Measurements from ENCODE around the gene SLC5A3.
A peak's percentile ranks its signal among the peaks of the same experiment; 100 is the strongest.

Gene SLC5A3

DNA sequence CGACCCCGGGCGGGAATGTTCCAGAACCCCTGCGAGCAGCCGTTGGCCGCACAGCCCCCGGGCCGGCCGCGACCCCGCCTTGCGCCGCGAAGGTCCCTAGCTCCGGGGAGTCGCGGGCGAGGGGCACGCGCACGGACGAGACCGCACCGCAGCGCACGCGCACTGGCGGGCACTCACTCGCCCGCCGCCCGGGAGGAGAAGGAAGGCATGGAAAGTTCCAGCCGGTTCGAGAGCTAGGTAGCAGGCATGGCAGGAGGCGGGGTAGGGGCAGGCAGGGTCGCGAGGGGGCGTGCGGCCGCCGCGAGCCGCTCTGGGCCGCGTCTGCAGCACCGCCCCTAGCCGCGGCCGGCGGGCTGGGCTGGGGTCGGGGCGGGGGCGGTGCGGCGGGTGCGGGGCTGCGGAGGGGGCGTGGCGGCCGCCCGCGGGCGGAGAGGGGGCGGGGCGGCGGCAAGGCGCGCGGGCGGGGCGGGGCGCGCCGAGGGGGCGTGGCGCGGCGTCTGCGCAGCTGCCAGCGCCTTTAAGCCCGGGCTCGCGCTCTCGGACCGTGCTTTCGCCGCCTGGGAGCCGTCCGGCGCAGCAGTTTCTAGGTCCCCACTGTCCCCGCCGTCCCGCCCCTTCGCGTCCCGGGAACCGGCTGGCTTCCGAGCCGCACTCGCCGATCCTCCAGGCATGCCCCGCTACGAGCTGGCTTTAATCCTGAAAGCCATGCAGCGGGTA, at the start of gene SLC5A3, which contains the start of gene MRPS6:
Gene SLC5A3 (plus strand): TSS at position 547 of the 717 bp plus-strand sequence. CDS start 21,621 bp downstream, outside the sequence.
Gene MRPS6 (plus strand): TSS at position 547 of the 717 bp plus-strand sequence. CDS start 123 bp downstream, at position 670.
- peak; percentile 72 to 78 for DNase-seq

DNA sequence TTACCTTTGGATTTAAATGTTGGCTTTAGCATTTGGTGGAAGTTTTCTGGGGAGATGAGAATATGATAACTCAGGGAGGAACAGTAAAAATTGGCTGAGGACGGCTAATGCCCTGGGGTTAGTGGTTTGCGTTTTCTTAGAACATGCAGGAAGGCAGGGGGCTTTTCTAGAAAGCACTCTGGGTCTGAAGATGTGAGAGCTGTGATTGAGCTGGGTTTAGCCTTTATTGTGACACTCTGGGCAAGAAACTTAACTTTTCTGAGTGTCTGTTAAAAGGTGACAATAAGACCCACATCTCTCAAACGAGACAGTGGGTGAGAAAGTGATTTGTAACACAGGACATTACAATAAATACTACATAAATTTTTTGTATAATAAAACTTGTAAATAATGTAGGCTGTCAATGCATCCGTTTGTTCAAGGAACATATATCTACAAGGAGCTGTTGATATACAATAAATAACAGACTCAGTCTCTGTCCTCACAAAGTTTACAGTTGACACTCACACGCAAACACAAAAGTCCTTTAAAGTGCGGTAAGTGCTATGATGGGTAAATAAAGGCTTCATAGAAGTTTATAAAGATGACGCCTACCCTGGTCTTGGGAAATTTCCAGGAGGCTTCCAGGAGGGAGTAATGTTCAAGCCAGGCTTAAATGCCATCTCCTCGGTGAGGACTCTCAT, 49.5 kb upstream of the SLC5A3 start:
- no peak for DNase-seq

DNA sequence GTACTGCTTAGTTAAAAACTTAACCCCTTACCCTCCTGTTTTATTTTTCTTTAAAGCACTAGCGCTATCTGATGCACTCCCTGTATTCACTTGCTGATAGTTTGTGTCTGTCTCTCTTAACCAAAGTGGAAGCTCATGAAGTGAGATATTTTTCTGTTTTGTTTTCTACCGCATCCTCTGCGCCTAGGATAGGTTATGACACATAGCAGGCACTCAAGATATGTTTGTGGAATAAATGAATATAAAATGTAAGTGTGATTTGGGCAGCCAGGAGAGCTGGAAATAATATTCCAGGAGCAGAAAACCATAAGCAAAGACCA, 49.0 kb upstream of the SLC5A3 start:
- no peak for DNase-seq

DNA sequence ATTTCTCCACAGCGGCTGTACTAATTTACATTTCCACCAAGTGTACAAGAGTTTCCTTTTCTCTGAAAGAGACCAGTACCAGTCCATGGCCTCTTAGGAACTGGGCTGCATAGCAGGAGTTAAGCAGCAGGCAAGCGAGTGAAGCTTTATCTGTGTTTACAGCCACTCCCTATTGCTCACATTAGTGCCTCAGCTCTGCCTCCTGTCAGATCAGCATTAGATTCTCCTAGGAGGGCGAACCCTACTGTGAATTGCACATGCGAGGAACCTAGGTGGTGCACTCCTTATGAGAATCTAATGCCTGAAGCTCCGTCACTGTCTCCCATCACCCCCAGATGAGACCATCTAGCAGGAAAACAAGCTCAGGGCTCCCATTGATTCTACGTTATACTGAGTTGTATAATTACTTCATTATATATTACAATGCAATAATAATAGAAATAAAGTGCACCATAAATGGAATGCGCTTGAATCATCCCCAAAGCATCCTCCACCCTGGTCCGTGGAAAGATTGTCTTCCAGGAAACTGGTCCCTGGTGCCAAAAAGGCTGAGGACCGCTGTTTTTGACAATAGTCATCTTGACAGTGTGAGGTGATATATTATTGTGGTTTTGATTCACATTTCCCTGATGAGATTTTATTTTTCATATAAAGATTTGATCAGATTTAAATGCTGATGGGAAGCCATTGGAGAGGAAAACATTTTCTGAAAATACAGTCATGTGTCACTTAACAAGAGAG, 45.5 kb upstream of the SLC5A3 start:
- DNase-seq, result no peak

DNA sequence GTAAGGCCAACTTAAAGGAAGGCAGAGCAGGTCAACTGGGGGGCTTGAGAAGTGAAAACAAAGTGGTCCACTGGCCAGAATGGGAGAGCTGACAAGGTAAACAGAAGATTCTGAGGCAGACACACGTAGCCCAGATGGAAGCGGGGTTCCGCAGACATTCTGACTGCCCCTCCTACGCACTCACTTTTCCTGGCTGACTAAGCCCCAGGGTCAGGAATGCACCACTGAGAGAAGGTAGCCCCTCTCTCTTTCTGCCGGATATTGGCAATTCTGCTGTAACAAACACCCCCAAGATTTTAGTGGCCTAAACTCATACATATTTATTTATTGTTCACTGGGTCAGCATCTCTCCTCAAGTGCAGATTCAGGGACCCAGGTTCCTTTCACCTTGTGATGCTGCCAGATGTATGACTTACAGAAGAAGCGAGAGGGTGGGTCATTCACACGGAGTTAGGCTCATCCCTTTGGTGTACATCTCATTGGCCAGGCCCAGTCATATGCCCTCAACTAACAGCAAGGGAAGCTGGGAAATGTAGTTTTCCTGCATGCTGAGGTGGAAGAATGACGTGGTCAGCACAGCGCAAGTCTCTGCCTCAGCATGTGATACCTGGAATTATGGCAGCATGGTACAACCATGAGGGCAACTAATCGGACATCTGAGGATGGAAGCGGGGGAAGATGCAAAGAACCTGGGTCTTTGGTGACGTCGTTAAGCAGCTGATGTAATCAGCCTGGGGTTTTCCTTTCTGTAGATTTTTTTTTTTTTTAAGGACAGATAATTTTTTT, 43.4 kb upstream of the SLC5A3 start:
- peak; percentile 7 to 42 for DNase-seq

DNA sequence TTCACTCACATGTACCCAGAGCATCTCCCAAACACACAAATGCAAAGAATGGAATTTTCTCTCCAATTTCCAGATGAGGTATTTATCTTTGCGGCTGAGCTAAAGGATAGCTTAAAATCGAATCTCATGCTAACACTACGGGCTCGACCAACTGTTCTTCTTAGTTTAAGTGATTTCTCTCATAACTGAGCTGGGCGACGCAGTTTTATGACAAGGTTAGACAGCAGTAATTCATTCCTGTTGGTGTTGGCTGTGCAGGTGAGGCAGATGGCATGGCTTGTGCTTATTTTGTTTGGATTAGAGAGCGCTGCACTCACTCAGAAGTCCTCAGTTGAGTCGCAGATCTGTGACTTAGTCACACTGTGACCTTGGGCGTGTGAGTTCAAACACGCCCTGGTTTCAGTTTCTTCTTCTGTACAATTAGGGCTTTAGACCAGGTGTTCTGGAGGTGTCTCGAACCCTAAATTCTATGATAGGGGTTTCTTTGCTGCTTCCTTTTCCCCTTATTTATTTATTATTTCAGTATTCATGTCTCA, 41.5 kb upstream of the SLC5A3 start:
- DNase-seq, result no peak

DNA sequence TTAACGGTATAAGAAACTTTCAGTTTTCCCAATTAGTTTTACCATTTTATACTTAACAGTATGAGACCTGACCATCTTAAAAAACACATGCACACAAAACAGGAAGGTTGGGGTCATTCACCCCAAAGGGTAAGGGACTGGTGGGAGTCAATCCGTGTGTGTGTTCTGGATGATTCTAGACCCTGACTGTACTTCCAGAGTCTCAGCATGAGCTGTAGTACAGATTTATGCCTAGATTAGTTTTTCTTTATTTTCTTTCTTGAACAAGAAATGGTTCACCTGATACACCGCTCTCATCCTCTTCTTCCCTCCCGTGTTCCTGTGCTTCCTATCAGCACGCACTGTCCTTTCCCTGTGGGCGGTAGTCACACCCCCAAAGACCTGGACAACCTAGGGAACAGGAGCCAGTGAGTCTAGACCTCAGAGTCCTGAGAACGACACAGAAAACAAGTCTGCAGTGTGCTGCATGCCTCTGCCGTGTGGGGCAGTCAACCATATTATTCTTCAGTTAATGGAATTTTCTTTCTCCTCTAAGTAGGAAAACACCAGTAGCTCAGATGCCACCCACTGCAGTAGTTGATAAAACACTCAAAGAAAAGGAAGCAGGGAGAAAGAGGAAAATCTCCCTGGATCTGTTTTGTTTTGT, 38.9 kb upstream of the SLC5A3 start:
- no peak for DNase-seq

DNA sequence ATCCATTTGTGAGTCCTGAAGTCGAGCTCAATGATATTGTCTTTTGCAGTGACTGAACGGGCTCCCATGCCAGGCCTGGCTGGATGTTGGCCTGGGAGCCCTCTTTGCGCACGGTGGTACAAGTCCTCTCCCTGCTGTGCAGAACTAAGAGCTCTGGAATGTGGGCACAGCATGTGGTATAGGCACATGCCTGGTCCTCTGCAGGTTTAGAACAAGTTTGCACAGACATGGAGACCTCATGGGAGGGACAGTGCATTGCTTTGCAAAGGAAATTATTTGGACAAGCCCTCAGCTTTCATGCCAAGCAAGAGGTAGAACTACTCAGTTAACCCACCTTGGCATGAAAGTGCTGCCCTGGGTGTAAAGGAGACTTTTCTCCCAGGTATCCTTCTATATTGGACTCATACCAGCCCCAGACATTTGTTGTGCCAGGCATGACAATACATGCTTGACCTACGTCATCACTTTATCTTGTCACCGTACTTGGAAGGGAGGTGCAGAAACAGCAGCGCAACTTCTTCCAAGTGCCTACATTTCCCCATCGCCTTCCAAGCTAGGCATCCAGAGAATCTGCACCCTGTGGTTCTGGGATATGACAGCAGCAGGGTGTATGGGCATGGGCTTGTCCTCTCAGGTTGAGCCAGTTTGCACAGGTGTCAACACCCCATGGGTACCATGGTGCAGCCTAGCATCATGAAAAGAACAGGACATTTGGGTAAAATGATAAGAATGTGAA, 37.6 kb upstream of the SLC5A3 start:
- DNase-seq, result no peak

DNA sequence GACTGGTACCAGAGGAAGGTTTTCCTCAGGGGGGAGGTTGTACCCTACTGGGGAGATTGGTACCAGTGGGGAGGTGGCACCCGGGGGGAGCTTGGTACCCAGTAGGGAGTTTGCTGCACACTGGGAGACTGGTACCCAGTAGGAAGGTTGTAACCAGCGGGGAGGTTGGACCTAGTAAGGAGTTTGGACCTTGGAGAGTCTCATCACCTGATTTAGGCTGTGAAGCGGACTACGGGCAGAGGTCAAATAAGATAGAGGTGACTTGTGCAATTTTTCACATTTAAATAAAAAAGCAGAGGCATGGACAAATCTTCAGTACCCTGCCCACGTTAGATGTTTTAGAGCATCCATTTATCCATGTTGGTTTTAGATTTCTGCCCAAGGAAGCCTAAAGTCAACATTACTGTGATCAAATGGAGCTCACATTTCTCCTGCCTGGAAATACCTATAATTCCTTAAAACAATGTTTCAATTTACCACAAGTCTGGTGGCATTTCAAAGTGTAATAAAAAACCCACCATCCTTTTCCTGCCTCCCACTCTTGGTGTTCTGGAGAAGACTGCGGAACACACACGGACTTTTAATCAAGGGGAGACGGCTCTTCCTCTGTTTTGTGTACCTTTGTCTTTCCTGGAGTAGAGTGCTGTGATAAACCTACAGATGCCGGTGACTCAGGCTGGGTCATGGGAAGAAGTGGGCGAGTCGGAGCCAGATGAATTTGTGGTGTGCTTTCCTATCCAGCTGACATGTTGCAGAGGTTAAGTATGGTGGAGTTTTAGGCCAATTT, 36.2 kb upstream of the SLC5A3 start:
- no peak for DNase-seq

DNA sequence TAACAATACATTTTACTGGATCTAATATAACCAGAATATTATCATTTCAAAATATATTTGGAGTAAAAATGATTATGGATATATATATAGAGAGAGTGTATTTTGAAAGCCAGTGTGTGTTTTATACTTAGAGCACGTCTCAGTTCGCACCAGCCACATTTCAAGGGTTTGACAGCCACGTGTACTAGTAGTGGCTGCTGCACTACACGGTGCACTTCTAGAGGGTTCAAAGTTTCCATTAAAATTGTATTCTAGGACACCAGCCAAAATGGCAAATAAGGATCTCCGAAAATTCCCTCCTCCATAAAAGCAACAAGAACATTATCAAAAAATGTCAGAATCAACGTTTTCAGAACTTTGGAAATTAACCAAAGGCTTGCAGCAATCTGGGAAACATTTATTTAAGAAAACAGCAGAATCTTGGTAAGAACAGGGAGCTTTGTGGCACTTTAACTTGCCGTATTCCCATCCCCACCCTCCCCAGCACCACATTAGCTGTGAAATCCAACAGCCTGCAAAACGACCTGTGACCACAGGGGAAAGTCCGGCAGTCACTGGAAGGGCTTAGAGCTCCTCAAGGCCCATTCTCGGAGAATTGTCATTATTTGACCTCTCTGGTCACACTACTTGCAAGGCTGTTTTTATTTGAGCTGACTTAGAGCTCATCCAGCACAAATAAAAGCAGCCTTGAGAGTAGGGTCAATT, 33.5 kb upstream of the SLC5A3 start:
- no peak for DNase-seq

DNA sequence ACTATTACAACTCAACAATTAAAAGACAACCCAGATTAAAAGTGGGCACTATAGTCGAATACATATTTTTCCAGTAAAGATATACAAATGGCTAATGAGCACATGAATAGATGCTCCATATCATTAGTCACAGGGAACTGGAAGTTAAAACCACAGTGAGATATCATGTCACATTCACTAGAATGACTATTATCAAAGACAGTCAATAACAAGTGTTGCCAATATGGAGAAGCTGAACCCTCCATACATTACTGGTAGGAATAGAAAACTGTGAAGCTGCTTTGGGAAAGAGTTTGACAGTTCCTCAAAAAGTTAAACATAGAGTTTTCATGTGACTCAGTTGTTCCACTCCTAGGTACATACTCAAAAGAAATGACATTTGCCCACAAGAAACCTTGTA, 30.6 kb upstream of the SLC5A3 start:
- no peak for DNase-seq

DNA sequence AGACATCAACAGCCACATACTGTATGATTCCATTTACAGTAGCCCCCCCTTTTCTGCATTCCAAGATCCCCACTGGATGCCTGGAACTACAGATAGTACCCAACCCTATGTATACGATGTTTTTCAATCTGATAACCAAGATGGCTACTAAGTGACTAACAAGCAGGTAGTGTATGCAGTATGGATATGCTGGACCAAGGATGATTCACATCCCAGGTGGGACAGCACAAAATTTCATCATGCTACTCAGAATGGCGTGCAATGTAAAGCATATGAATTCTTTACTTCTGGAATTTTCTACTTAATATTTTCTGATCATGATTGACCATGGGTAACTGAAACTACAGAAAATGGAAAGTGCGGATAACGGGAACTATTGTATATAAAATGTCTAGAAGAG, 30.0 kb upstream of the SLC5A3 start:
- no peak for DNase-seq

DNA sequence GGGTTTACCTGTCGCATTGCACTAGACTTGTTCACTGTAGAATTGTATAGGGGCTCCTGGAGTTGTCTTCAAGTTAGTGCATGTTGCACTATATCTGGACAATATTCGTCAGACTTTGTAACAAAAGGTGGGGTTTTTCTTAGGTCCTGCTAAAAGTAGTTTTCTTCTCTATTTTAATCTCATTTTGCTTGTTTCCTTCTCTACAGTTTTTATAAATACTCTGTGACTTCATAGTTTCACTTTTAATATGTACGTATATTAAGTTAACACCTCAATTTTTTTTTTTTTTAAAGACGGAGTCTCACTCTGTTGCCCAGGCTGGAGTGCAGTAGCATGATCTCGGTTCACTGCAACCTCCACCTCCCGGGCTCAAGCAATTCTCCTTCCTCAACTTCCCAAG, 26.5 kb upstream of the SLC5A3 start:
- no peak for DNase-seq

DNA sequence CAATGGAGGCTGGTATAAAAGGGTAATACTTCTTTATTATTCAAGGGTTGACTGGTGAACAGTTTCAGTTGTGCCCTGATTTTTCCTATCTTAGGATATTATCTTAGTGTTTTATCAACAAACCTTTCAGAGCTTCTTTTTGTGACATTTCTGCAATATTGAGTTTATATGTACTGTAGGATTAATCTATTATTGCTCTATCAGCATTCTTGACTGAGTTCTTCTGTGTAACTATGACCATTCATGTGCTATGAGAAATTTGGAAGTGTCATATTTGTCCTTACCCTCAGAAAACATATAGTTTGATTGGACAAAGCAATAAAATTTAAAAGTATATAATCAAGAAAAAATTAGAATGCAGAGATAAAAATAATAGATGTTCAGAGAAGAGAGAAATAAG, 25.5 kb upstream of the SLC5A3 start:
- DNase-seq, result no peak

DNA sequence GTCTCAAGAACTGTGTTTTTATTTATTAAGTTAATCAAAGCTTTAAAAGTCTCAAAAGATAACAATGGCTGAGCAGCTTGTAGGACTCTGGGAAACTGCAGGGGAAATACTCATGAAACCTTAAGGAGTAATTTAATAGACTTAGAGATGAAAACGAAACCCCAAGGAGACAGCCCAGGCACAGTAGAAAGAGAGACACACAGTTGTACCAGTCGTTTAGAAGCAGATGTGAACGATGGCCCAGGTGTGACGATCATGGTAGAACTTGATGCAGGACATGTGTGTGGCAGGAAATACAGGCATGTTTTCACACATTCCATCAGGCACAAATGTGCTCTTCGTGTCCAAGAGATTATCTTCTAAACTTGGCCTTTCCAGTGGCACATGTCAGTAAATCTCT, 21.2 kb upstream of the SLC5A3 start:
- DNase-seq, result no peak

DNA sequence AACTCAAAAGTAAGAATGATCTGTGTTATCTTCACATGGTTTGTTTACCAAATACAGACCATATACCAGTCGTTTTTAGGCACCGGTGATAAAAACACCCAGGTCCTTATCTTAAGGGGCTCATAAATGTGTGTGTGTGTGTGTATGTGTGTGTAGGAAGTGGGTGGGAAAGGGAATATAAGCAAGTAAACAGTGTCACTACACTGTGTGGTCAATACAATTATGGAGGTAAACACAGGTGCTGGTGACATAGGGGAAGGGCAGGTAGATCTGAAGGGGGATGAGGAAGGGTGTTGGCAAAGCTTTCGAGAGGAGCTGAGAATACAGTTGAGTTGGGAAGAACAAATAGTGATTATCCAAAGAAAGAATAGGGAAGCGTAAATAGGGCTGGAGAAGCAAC, 19.1 kb upstream of the SLC5A3 start:
- DNase-seq, result no peak

DNA sequence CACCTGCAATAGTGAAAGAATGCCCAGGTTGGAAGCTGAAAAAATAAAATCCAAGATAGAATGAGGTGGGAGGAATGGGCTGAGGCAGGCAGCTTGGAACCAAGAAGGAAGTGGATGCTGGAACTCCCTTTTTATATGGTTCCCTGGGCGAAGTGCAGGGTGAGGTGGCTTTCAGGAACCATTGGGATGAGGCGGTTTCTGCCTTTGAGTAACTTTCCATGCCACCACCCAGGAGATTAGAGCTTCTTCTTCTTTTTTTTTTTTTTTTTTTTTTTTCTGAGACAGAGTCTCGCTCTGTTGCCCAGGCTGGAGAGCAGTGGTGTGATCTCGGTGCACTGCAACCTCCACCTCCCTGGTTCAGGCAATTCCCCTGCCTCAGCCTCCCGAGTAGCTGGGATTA, 17.8 kb upstream of the SLC5A3 start:
- no peak for DNase-seq

DNA sequence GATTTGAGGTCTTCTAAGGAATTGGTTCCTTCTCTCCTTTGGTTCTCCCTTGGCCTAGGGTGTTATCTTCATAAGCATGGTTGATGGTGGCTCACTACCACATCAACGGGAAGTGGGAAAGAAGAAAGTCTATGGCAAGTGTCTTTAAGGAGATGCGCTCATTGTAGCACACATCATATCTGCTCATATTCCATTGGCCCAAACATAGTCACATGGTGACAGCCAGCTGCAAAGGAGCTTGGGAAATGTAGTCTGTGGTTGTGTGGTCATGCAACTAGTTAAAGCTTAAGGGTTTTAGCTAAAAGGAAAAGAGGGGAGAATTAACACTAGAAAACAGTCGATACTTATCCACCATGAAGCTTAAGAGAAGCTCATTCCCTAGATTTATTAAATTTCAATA, 11.4 kb upstream of the SLC5A3 start:
- DNase-seq, result no peak

DNA sequence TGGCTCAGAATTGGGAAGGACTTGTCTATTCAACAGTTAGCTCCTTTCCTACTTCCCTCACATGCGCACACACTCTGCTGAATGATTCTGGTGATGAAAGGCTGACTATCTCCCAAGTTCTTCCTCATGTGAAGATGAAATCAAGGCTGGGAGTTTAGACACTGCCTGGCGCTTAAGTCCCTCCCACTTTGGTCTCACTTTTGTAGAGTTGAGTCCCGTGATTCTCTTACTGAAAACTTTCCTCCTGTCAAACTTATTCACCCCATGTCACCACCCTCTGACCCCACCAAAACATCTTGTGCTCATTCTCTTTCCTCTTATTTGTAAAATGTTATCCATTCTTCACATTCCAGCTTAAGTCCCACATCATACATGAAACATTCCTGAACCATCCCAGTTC, 8.4 kb upstream of the SLC5A3 start:
- DNase-seq, result no peak

DNA sequence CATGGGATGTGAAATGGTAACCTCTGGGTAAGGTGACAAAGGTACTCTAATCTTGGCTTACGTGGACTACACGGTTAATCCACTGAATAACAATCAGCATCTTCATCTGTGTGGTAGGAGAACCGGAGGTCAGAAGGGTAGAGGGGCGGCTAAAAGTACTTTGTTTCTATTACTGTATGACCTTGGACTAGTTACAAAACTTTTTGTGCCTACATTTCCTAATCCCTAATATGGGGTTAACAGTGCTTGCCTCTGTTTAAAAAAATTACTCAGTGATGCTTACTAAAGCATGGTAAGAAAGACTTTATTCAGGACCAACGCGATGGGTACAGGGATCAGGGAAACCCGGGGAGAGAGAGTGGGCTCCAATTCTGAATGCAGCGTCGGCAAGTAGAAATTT, 1.7 kb upstream of the SLC5A3 start:
- no peak for DNase-seq
